HG03064 (cell line): ENCODE measurements around the gene UBE2G1.
"Not testable (repeated sequence)": the region's sequence is repeated elsewhere in the genome, so short reads cannot be mapped to it uniquely, and the experiment has no call there.

Experiments used
- ATAC-seq: cut with Tn5 transposase; IDR thresholded peaks from one replicate; pipeline ENCODE4 v1.9.1; 2021; ENCODE audit warnings: low read depth; ENCODE audit not compliant: unreplicated experiment

The UBE2G1 gene, protein sequence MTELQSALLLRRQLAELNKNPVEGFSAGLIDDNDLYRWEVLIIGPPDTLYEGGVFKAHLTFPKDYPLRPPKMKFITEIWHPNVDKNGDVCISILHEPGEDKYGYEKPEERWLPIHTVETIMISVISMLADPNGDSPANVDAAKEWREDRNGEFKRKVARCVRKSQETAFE

DNA sequence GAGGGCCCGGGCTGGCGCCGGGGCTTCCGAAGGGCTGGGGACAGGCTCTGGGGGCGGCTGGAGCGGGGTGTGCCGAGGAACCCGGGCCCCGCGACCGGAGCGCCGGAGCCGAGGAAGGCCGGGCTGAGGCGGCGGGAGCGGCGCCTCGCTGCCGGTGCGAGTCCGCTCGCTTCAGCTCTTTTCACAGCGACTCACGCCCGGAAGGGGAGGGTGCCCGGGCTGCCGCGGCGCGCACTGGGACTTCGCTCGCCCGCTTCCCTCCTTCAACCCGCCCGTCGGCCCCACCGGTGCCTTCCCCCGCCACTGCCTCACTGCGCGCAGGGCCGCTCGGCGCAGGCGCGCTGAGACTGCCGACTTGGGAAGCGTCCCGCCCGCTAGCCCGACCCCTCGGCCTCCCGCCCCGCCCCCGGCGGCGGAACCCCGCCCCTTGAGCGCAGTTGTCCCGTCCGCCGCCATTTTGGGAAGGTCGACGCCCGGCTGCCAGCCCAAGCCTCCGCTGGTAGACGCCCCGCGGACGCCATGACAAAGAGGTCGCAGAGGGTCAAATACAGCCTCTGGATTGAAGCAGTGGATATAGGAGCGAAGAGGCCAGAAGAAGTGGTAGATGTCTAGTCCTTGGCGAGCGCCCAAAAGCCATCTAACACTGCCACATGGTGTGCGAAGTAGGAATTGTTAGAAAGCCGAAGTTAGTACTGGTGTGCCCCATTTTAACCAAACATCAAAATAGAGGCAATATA is at the start of gene UBE2G1:
Gene UBE2G1, minus strand, starts transcription at position 349 of the 737 bp plus-strand sequence. CDS start 359 bp downstream, outside the sequence.
- ATAC-seq, result peak; percentile 59

DNA sequence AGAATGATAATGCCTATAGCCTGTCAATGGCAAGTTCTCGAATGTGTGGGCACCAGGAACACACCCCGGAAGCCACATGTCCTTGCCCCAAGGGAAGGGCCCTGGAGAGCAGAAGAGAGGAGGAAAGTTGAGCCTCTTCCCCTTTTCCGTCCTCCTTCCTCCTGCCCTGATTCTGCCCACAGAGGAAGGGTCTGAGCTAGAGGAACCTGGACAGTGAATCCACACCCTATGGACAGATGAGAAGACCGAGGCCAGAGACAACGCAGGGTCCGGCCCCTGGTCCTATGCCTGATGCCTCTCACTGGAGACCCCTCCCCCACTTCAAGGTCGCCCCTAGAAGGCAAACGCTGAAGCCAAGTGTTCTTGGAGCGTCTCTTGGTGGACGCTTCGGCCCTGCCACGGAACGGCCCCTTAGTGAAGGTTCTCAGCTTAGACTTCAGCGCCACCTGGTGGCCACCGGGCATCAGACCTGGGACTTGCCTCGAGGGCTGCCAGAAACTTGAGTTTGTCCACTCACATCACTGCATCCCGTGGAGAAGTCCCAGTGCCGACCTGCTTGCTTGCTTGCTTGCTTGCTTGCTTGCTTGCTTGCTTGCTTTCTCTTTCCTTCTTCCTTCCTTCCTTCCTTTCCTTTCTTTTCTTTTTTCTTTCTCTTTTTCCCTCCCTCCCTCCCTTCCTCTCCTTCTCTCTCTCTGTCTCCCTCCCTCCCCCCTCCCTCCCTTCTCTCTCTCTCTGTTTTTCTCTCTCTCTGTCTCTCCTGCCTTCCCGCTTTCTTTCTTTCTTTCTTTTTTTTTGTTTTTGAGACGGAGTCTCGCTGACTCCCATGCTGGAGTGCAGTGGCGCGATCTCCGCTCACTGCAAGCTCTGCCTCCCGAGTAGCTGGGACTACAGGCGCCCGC is 46.7 kb upstream of the UBE2G1 start:
- ATAC-seq, result no peak

DNA sequence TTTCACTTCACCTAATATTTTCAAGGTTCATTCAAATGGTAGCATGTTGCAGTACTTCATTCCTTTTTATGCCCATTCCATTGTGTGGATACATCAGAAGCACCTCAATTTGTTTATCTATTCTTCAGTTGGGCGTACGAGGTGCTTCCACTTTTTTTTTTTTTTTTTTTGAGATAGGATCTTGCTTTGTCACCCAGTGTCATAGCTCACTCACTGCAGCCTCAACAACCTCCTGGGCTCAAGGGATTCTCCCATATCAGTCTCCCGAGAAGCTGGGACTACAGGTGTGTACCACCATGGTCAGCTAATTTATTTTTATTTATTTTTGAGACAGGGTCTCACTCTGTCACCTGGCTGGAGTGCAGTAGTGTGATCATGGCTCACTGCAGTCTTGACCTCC is 44.7 kb upstream of the UBE2G1 start:
- no peak for ATAC-seq

DNA sequence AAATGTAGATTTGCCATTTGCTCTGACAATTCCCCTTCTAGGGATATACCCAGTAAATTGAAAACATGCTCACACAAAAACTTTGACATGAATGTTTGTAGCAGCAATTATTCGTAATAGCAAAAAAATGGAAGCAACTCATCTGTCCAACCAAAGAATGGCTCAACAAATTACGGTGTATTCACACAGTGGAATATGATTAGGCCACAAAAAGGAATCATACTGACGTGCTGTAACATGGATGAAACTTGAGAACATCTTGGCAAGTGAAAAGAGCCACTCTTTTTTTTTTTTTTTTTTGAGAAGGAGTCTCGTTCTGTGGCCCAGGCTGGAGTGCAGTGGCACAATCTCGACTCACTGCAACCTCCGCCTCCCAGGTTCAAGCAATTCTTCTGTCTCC is 43.2 kb upstream of the UBE2G1 start:
- ATAC-seq, result no peak

DNA sequence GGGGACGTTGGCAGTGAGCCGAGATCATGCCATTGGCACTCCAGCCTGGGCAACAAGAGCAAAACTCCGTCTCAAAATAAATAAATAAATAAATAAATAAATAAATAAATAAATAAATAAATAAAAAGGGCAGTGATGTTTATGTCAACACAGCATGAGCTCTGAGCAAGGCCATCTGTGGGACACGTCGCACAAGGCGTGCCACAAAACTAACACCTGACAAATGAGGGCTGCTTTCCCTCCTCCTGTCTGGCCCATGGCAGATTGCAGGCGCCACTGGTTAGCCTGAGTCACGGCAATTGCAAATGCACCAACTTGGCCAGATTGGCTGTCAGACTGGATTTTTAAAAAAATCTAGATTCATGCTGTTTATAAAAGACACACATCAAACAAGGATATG is 41.4 kb upstream of the UBE2G1 start:
- ATAC-seq, result no peak

DNA sequence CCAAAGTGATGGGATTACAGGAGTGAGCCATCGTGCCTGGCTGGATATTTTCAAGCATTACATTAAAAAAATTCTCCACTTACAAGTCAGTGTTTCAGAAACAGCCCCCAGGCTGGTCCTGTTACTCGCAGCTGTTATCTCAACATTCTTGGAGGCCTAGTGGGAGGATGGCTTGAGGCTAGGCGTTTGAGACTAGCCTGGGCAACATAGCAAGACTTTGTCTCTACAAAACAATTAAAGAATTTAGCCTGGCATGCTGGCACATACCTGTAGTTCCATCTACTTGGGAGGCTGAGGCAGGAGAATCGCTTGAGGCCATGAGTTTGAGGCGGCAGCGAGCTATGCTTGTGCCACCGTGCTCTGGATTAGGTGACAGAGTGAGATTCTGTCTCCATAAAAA is 40.7 kb upstream of the UBE2G1 start:
- no peak for ATAC-seq

DNA sequence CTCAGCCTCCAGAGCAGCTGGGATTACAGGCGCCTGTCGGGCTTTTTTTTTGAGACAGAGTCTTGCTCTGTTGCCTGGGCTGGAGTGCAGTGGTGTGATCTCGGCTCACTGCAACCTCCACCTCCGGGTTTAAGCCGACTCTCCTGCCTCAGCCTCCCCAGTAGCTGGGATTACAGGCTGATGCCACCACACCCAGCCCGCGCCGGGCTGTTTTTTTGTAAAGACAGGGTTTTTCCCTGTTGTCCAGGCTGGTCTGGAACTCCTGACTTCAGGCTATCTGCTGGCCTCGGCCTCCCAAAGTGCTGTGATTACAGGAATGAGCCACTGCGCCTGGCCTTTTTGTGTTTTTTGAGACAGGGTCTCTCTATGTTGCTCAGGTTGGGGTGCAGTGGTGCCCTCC is 39.9 kb upstream of the UBE2G1 start:
- no peak for ATAC-seq

DNA sequence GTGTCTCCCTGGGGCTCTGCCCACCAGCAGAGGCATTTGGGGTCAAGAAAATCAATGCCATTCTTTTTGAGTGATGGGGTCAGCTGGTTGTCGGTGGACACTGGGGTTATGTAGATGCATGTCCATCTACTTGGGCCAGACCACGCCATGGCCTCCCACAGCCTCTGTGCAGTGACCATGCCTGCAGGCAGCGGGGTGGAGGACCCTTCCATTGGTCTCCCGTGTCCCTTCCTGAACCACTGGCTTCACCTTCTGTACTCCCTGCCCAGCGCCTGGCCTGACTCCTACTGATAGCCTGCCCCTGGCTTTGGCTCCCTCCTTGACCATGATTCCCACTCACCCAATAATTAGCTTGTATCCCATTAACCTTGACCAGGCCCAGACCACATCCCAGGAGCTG is 39.2 kb upstream of the UBE2G1 start:
- no peak for ATAC-seq

DNA sequence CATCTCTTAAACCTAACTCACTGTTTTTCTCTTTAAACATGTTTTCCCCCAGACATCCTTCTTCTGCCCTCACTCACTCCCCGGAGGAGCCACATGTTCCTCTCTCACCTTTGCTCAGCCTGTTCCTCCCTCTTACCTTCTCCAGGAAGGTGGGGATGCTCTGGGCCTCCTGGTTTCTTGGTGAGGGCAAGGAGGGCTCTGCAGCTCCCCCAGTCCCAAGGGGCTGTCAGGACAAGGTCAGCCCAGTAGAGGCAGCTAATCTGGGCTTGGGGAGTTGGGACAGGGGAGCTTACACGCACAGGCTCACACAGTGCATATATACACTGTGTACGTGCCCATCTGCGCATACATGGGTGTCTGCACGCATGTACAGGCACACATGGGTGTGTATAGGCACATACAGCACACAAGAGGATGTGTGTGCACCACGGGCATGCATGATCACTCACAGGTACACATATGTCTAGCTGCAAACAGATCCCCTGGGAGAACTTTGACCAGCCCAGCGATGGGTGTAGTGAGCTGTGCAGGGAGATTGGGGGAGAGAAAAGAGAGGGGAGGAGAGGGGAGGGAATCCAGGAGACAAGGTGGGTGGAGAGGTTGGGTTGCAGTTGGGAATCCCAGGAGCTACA is 38.7 kb upstream of the UBE2G1 start:
- no peak for ATAC-seq

DNA sequence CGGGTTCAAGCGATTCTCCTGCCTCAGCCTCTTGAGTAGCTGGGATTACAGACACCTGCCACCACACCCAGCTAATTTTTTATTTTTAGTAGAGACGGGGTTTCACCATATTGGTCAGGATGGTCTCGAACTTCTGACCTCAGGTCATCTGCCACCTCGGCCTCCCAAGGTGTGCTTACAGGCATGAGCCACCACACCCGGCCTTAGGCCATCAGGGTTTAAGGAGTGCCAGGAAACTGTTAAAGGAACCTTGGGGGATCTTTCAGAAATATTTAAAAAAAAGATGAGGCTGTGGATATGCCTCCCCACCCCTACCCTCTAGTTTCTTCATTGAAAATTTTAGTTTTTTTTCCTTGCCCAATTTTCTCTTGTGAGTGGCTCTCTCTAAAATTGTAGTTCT is 31.4 kb upstream of the UBE2G1 start:
- no peak for ATAC-seq

DNA sequence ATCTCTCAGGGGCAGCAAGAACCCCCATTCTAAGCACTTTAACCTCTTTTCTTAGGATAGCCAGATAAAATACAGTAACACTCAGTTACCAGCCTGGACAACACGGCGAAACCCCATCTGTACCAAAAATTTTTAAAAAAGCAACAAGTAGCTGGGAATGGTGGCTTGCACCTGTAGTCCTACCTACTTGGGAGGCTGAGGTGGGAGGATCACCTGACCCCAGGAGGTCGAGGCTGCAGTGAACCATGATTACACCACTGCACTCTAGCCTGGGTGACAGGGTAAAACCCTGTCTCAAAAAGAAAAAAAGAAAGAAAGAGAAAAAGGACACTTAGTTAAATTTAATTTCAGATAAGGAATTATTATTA is 28.6 kb upstream of the UBE2G1 start:
- no peak for ATAC-seq

DNA sequence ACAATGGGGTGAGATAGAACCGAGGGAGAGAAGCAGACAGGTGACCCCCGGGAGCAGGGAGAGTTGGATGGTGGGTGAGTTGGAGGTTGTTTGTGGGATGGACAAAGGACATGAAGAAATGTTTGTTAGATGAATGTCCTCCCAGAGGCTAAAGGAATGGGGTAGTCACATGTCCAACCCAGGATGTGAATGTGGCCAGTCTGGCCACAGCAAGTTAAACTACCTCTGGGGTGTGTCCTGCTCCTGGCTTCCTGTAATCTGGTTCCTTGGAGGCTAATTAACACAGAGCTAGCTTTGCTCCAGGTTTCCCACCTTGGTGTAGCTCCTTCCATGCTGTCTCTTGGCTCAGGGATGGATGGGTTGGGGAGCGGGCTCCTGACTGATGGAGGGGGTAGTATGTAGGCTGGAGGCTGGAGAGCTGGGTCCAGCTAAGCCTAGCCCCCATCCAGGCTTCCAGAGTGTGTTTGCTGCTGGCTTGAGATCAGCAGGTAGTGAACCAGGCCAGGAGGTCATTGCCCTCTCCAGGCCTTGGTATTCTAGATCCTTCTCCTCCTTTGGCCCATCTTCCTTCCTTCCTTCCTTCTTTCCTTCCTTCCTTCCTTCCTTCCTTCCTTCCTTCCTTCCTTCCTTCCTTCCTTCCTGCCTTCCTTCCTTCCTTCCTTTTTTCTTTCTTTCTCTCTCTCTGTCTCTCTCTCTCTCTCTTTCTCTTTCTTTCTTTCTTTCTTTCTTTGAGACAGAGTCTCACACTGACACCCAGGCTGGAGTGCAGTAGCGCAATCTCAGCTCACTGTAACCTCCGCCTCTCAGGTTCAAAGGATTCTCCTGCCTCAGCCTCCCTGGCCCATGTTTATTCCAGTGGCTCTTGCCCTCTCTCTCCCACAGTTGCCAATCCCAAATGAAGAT is 28.0 kb upstream of the UBE2G1 start:
- ATAC-seq, result no peak

DNA sequence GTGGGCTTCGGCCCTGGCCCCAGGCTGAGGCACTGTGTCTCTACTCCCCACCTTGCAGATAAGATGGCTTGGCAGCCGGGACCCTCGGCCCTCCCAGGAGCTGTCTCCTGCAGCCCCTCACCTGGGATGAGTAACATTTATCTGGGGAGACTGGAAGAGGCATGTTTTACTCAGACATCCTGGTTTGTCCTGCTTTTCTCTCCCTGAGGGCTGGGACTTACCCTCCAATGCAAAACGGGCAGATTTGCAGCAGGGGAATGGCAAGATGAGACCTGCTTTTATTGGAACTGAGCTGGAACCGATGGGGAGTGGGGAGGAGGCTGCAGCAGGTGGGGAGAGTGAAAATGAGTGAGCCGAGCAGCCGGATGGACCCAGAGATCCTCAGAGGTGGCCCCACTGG is 27.3 kb upstream of the UBE2G1 start:
- ATAC-seq, result no peak

DNA sequence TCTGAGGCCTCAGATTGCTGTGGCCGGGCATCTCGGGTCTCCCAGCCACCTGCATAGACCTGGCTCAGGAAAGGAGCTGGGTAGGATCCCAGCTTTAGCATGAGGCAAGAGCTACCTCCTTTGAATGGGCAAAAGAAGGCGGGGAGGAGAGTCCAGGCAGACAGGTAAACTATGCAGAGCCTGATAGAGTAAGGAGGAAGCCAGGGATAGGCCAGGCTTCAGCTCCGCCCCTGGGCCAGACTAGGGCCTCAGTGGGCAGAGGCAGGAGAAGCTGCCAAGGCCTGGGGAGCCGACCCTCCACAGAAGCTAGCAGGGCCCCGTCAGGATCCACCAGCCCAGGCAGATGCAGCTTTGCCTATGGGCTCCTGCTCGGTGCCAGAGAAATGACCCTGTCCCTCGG is 22.6 kb upstream of the UBE2G1 start:
- ATAC-seq, result no peak

DNA sequence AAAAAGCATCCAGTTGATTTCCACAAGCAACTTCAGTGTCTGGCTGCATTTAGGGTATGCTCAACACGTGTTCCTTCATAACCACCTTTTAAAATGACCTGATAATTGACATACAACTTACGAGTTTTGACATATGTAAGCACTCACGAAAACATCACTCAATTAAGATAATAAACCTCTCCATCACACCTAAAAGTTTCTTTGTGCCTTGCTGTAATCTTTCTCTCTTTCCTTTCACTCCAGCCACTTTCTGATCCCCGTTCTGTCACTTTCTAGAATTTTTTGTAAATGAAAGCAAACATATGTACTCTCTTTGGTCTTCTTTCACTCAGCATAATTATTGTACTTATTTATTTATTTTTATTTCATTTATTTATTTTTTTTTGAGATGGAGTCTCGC is 20.7 kb upstream of the UBE2G1 start:
- no peak for ATAC-seq

DNA sequence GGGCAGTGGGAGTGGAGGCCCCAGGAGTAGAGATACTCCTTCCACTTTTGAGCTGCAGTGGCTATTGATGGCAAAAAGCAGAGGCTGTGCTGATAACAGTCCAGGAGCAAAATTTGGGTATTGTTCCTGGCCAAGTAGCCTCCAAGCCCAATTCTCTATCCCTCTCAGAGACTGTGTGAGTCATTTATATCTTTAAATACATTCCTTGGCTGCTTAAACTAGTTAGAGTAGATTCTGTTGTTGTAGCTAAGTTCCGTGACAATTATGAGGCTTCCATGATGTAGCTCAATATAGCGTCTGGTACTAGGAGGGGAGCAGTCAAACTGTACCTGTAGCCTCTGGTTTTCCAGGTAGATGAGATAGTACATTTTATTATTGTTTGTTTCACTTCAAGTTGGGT is 19.9 kb upstream of the UBE2G1 start:
- ATAC-seq, result no peak

DNA sequence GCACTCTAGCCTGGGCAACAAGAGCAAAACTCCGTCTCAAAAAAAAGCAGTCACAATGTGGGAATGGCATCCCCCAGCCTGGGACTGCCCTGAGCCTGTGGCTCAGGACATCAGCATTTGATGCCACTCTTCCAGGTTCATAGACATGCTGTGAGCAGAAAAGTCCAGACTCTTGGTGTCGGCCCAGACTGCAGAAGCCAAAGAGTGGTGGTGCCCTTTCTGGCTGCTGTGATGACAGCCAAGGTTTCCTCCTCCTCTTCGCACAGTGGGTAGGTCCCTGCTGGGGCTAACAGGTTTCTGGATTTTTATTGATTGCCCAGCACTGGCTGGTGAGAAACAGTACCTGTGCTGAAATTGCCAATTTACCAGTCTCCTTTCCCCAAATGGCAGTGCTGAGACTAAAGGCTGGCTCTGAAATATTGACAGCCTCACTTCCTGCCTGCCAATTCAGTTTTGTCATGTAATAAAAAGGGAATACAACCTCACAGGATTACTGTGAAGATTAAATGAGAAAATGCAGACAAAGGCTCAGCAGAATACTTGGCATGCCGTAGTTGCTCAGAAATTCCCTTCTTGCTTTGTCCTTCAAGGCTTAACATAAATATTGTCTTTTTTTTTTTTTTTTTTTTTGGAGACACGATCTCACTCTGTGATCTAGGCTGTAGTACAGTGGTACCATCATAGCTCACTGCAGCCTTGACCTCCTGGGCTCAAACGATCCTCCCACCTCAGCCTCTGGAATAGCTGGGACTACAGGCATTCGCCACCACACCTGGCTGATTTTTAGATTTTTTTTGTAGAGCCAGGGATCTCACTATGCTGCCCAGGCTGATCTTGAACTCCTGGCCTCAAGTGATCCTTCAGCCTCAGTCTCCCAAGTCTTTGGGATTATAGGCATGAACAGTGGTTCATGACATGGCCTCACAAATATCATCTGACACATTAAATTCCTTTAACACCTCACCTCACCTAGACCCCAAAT is 15.5 kb upstream of the UBE2G1 start:
- no peak for ATAC-seq

DNA sequence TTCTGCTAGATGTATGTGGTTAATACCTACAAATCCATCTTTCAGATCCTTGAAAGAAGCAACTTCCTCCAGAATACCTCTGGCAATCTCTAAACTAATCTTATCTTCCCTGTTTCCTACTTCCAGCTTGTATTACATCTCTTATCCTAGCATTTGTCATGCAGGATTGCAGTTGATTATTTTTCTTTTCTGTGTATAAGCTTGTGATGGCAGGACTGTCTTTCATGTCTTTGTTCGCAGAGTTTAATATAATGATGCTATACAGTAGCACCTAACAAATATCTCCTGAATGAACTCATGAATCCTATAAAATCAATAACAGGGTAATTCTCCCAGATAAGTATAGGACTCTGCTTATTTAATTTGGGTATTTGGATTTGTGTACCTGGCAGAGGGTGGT is 12.2 kb upstream of the UBE2G1 start:
- ATAC-seq, result no peak

DNA sequence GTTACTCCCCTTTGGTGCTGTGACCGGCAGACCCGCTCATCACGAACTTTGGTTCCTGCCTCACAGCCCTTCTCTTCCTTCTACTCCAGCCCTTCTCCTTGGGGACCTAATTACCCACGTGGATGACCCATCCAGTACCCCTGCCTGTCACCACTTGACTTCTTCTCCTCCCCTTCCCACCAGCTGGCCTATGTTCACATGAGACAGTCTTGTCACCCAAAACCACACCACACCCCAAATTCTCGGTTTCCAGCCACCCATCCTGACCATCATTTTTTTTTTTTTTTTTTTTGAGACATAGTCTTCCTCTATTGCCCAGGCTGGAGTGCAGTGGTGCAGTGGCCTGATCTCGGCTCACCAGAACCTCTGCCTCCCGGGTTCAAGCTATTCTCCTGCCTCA is 10.8 kb upstream of the UBE2G1 start:
- not testable (repeated sequence) for ATAC-seq
